C1 segment of cervical spinal cord (tissue), 14 donors: ENCODE results near the gene PPP3R1.

Experiments used
- DNase-seq, 14 donors: peaks; one replicate each; lab custom pipeline; 2025; lab: John Stamatoyannopoulos, UW

The PPP3R1 gene

GRCh38 chr2:68152681-68153347 lies 99.5 kb downstream of the PPP3R1 start:
- DNase-seq, result no peak

GRCh38 chr2:68151037-68151436 lies 101.3 kb downstream of the PPP3R1 start:
- no peak for DNase-seq

- DNase-seq, result no peak
Observed at GRCh38 chr2:68141875-68142274, 110.5 kb downstream of the PPP3R1 start.

- no peak for DNase-seq
Observed at GRCh38 chr2:68135448-68136320, 116.6 kb downstream of the PPP3R1 start.

GRCh38 chr2:68134554-68134953 lies 117.8 kb downstream of the PPP3R1 start:
- DNase-seq, result no peak

- no peak for DNase-seq
Observed at GRCh38 chr2:68134120-68134519, 118.2 kb downstream of the PPP3R1 start.
